Fibroblast of the aortic adventitia (primary cell): ENCODE data around the gene BPIFB2. TPM values are rescaled to one million over a fixed set of nuclear protein-coding genes. Genes with fewer than 3 reads are reported as not detected.

Experiments
- DNase-seq: peaks from one replicate; pipeline ENCODE4 v3.0.0-alpha.2; 2010; ENCODE audit warnings: low read depth
- H3K4me3 ChIP-seq: 2 replicates; pipeline ENCODE4 v1.5.1; 2011; ENCODE audit warnings: low read depth, mild to moderate bottlenecking, control low read depth, low read length, moderate library complexity
- total RNA-seq: library from RNA; depleted of rRNA; stranded (reverse); fragments of >200 nt; gene quantifications from 2 replicates; pipeline ENCODE4 v1.2.3, GENCODE V29; 2012; ENCODE audit warnings: low replicate concordance
- TF ChIP-seq, protein P1 (sequence below): IDR thresholded peaks from 2 replicates; pipeline ENCODE4 v1.5.1; 2011; ENCODE audit warnings: mild to moderate bottlenecking, low read length, control low read depth, inconsistent platforms; ENCODE audit not compliant: insufficient read depth

BPIFB2 gene
- total RNA-seq, 1 donor = not detected

DNA sequence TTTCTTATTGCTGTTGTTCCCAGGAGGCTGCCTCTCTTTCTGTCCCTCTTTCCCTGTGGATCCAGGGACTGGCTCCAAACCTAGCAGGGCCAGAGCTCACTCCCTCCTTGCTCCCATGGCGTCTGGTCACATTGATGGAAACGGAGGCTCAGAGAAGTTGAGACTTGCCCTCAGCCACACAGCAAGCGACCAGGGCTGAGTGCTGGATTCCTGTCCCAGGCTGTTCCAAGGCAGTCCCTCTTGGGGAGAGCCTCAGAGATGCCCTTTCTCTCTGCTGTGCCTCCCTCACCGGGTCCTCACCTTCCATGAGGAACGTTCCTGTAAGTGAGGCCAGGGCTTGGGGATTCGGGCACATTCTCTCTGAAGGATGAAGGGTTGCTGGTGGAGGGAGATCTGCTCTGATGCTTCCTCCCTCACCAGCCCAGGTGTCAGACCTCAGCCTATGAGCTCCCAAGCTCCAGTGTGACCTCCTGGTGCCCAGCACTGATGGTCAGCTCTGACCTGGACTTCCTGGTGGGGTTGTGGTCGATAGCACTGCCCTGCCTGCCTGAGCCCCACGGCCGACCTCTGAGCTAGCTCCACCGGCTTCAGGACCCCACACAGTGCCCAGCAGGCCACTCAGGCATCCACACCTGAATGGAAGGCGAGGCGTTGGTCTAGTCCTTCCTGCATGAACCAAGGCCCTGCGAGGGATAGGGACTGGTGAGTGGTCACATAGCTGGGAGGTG, 30.1 kb upstream of the BPIFB2 start:
- no peak overlapping the region for H3K4me3 ChIP-seq
- DNase-seq = no peak
- TF ChIP-seq, protein P1, sequence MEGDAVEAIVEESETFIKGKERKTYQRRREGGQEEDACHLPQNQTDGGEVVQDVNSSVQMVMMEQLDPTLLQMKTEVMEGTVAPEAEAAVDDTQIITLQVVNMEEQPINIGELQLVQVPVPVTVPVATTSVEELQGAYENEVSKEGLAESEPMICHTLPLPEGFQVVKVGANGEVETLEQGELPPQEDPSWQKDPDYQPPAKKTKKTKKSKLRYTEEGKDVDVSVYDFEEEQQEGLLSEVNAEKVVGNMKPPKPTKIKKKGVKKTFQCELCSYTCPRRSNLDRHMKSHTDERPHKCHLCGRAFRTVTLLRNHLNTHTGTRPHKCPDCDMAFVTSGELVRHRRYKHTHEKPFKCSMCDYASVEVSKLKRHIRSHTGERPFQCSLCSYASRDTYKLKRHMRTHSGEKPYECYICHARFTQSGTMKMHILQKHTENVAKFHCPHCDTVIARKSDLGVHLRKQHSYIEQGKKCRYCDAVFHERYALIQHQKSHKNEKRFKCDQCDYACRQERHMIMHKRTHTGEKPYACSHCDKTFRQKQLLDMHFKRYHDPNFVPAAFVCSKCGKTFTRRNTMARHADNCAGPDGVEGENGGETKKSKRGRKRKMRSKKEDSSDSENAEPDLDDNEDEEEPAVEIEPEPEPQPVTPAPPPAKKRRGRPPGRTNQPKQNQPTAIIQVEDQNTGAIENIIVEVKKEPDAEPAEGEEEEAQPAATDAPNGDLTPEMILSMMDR = no peak

DNA sequence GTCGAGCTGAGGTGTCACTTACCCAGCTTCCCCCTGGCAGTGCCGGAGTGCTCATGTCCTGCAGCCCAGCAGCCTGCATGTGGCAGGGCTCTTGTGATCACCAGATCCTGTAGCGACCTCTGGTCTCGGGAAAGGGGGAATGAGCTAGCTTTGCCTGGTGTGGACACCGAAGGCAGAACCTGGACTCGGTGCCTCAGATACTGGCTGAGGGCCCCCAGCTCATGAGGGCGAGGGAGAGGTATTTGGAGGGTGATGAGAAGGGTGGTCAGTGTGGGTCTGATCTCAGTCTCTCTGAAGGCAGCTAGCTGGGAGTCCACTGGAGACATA, 29.5 kb upstream of the BPIFB2 start:
- no peak overlapping the region for H3K4me3 ChIP-seq
- no peak for DNase-seq
- TF ChIP-seq, protein P1 = no peak

DNA sequence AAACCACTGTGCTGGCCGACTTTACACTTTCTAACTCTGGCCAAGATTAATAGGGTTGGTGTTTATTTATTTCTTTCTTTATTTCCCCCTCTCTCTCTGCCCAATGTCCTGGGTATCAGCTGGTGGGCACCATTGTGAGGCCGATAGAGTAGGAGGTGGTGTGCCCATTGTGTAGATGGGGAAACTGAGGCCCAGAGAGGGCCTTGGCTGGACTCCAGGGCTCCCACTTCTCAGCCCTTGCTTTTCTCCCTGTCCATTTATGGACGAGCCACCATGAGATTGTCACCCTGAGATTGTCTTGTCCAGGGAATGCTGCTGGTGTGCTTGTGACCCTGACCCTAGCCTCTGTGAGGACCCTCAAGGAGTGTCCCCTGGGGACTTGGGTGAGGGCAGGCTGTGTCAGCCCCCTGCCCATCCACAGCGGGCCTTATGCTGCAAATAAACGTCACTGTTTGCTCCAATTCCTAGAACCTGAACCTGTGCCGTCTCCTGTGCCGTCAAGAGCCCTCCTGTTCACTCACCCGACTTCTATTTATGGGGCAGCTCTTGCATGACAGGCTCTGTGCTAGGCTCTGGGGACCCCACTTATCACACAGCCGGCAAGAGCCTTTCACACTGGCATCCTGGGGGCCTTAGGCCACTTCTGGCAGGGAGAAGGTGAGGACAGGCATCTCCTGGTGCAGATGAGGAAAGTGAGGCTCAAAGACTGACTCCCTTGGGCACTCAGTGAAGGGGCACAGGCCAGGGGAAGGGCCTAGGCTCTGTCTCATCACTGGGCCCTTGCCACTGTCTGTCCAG, 28.1 kb upstream of the BPIFB2 start:
- no peak for DNase-seq
- no peak overlapping the region for H3K4me3 ChIP-seq
- TF ChIP-seq, protein P1 = no peak

DNA sequence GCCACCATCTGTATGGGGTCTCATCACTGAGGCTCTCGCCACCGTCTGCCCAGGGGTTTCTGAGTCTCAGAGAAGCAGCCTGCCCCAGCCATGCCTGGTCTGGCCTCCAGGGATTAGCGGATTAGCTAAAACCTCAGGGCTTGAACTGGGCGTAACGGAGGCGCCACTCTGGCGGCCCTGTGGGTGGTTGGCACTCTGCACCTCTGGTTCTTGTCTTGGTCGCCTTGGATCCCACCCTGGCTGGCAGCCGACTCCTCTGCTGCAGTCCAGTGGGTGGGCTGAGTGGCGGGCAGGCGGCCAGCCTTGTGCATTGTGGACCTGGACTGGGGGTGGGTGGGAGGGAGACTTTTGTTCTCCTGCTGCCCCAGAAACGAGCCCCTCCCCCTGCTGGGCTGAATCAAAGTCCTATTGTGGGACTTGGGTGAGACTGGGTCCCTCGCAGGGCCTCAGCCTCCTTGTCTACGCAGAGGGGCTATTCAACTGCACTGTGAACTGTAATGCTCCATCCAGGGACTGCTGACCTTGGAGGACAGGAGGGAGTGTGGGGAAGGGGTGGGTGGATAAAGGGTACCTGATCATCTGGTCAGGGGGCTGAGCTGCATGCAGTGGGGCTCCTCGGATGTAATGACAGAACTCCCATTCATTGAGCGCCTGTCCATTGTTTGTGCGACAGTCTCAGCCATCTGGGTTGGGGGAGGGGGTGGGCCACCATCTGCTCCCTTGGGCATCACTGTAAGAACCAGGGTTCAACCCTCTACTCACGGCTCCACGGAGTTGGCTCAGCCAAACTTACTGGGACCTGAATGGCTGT, 27.2 kb upstream of the BPIFB2 start:
- H3K4me3 ChIP-seq = no peak overlapping the region
- TF ChIP-seq, protein P1 = no peak
- DNase-seq = no peak

DNA sequence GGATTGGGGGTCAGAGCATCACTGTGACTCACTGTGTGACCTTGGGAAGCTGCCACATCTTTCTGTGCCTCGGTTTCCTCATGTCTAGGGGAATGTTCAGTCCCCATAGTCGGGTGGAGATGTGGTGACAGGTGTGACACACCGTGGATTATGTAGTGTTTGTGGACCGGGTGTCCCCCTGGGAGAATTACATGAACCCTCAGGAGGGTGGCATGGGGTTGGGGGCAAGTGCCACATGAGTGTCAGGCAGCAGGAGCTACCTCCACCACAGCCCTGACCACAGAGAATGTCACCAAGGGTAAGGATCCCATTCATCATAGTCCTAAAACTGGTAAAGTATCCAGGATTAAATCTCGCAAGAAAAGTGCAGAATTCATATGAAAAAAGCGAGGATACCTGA, 26.5 kb upstream of the BPIFB2 start:
- TF ChIP-seq, protein P1 = no peak
- no peak overlapping the region for H3K4me3 ChIP-seq
- DNase-seq = no peak

DNA sequence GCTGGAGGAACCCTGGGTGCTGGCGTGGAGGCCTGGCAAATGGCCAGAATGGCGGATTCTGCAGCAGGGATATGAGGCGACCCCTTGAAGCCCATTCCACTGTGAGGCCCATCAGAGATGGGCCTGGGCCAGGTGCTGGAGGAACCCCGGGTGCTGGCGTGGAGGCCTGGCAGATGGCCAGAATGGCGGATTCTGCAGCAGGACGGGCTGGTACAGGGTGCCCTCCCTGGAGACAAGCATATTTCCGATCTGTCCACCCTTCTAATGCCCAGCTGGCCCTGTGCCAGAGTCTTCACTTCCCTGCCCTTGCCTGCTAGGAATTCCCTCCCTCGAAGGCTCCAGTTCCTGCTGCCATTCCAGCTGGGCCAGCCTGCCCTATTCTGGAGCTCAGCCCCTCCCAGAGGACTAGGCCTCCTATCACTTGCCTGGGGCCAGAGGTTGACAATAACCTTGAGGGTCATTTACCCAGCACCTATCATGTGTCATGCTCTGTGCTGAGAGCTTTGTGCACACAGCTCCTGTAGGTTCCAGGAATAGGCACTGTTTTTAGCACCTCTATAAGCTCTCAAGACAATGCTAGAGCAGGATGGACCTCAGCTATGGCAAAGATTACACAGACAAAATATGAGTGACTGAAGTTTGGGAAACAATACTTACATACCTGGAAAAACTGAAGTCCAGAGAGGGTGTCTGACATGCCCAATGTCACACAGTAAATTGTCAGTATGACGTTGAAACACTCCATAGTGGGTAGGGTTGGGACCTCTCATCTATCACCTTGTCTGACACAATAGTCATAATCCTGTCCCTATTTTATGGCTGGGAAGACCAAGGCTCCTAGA, 24.7 kb upstream of the BPIFB2 start:
- TF ChIP-seq, protein P1 = no peak
- no peak for DNase-seq
- no peak overlapping the region for H3K4me3 ChIP-seq
